GM12873 (cell line): ENCODE results near the gene EHBP1L1.

Experiments
- CTCF ChIP-seq: IDR thresholded peaks from 2 replicates; pipeline ENCODE4 v1.5.1; 2012; ENCODE audit warnings: low read depth, mild to moderate bottlenecking, moderate library complexity, low read length, control low read depth; ENCODE audit not compliant: insufficient read depth; ENCODE audit errors: missing control alignments

The EHBP1L1 gene

GRCh38 chr11:65624931-65625627, 49.2 kb downstream of the EHBP1L1 start:
- TF ChIP-seq CTCF, result no peak

- peak; percentile 84 for TF ChIP-seq CTCF
These were observed 49.9 kb downstream of the EHBP1L1 start for GRCh38 chr11:65625628-65626342.

GRCh38 chr11:65627202-65627601, 51.3 kb downstream of the EHBP1L1 start:
- no peak for TF ChIP-seq CTCF

GRCh38 chr11:65629579-65629978, 53.7 kb downstream of the EHBP1L1 start:
- TF ChIP-seq CTCF, result no peak

GRCh38 chr11:65630215-65630614, 54.4 kb downstream of the EHBP1L1 start:
- no peak for TF ChIP-seq CTCF

GRCh38 chr11:65633390-65634108, 57.7 kb downstream of the EHBP1L1 start:
- TF ChIP-seq CTCF, result no peak

- no peak for TF ChIP-seq CTCF
These were observed 58.2 kb downstream of the EHBP1L1 start for GRCh38 chr11:65634109-65634436.
